Activated T-helper 2 cell treated with anti-CD3 and anti-CD28 coated beads, Interferon-gamma antibody, Interleukin-2, Interleukin-4, amounts not matched to agents 10 μg/mL and 5 μg/mL and 100 μg/mL, durations not matched to agents 14 hours and 24 hours and 36 hours (primary cell): ENCODE data around the gene TPRX1. TPM values are rescaled to one million over a fixed set of nuclear protein-coding genes. Genes with fewer than 3 reads are reported as not detected.
"Not testable (repeated sequence)": the region's sequence is repeated elsewhere in the genome, so short reads cannot be mapped to it uniquely, and the experiment has no call there.

Experiments used
- DNase-seq: peaks from one replicate; pipeline ENCODE4 v3.0.0; 2021; ENCODE audit warnings: low spot score
- H3K27ac Mint-ChIP-seq: one replicate; pipeline ENCODE4 v1.8.0; 2021; ENCODE audit warnings: mixed read lengths
- H3K27me3 Mint-ChIP-seq: one replicate; pipeline ENCODE4 v1.8.0; 2021; ENCODE audit warnings: low read depth, mixed read lengths
- H3K36me3 Mint-ChIP-seq: one replicate; pipeline ENCODE4 v1.8.0; 2021; ENCODE audit warnings: low read depth, mixed read lengths
- H3K4me1 Mint-ChIP-seq: one replicate; pipeline ENCODE4 v1.8.0; 2021; ENCODE audit warnings: low read depth, mixed read lengths
- H3K4me3 Mint-ChIP-seq: one replicate; pipeline ENCODE4 v1.8.0; 2021; ENCODE audit warnings: low read depth, mild to moderate bottlenecking, moderate library complexity, mixed read lengths
- H3K9me3 Mint-ChIP-seq: one replicate; pipeline ENCODE4 v1.8.0; 2021; ENCODE audit warnings: mixed read lengths
- intact Hi-C: fragments of 100-400 bp; cut with micrococcal nuclease; formaldehyde crosslinking; loops from one replicate; pipeline ENCODE4 v1.15.1; 2023
- total RNA-seq: library from RNA; stranded (reverse); gene quantifications from 2 replicates; pipeline ENCODE4 v1.2.3, GENCODE V29; 2022

The TPRX1 gene
- total RNA-seq = not detected in 2 replicates

GRCh38 chr19:47804451-47804850 is at the start of gene TPRX1:
Gene TPRX1 (minus strand): TSS chr19:47804551. CDS start chr19:47804539, 12 bp downstream.
- H3K4me1 Mint-ChIP-seq, H3K9me3 Mint-ChIP-seq, H3K27me3 Mint-ChIP-seq, intact Hi-C loops, H3K4me3 Mint-ChIP-seq, H3K36me3 Mint-ChIP-seq, H3K27ac Mint-ChIP-seq, DNase-seq: not testable (repeated sequence)

GRCh38 chr19:47853003-47853402 is 48.7 kb upstream of the TPRX1 start:
- H3K36me3 Mint-ChIP-seq = no peaks in the 10 kb centered on the region
- no peak overlapping the region for H3K27ac Mint-ChIP-seq
- intact Hi-C loops = no loop called here
- no peaks in the 10 kb centered on the region for H3K9me3 Mint-ChIP-seq
- DNase-seq = no peak
- peaks cover 5% of the 10 kb centered on the region for H3K4me1 Mint-ChIP-seq
- peaks cover 28% of the 10 kb centered on the region for H3K27me3 Mint-ChIP-seq
- H3K4me3 Mint-ChIP-seq = no peak overlapping the region

GRCh38 chr19:47848823-47849473 is 44.6 kb upstream of the TPRX1 start:
- H3K4me3 Mint-ChIP-seq = no peak overlapping the region
- H3K27ac Mint-ChIP-seq = no peak overlapping the region
- H3K4me1 Mint-ChIP-seq = peaks cover 2% of the 10 kb centered on the region
- peaks cover 26% of the 10 kb centered on the region for H3K27me3 Mint-ChIP-seq
- peak; percentile 10 for DNase-seq
- H3K36me3 Mint-ChIP-seq = no peaks in the 10 kb centered on the region
- intact Hi-C loops = no loop called here
- no peaks in the 10 kb centered on the region for H3K9me3 Mint-ChIP-seq

- H3K27ac Mint-ChIP-seq = no peak overlapping the region
- peaks cover 24% of the 10 kb centered on the region for H3K27me3 Mint-ChIP-seq
- DNase-seq = no peak
- intact Hi-C loops = no loop called here
- H3K4me1 Mint-ChIP-seq = peaks cover 2% of the 10 kb centered on the region
- no peak overlapping the region for H3K4me3 Mint-ChIP-seq
- no peaks in the 10 kb centered on the region for H3K9me3 Mint-ChIP-seq
- no peaks in the 10 kb centered on the region for H3K36me3 Mint-ChIP-seq
Measured at GRCh38 chr19:47848425-47848822, 44.1 kb upstream of the TPRX1 start.

- Mint-ChIP-seq H3K9me3 (no peaks in the 10 kb centered on the region), H3K36me3 (no peaks in the 10 kb centered on the region), H3K4me3 (no peak overlapping the region), H3K4me1 (no peaks in the 10 kb centered on the region), H3K27ac (no peak overlapping the region), H3K27me3 (no peaks in the 10 kb centered on the region)
- intact Hi-C loops = no loop called here
- no peak for DNase-seq
Measured at GRCh38 chr19:47842941-47843340, 38.6 kb upstream of the TPRX1 start.

- no peaks in the 10 kb centered on the region for H3K9me3 Mint-ChIP-seq
- H3K27me3 Mint-ChIP-seq = no peaks in the 10 kb centered on the region
- no peaks in the 10 kb centered on the region for H3K36me3 Mint-ChIP-seq
- intact Hi-C loops = no loop called here
- H3K27ac Mint-ChIP-seq = no peak overlapping the region
- DNase-seq = no peak
- H3K4me3 Mint-ChIP-seq = no peak overlapping the region
- H3K4me1 Mint-ChIP-seq = no peaks in the 10 kb centered on the region
Measured at GRCh38 chr19:47839913-47840312, 35.6 kb upstream of the TPRX1 start.

- Mint-ChIP-seq H3K4me1 (no peaks in the 10 kb centered on the region), H3K27me3 (no peaks in the 10 kb centered on the region), H3K36me3 (no peaks in the 10 kb centered on the region), H3K9me3 (no peaks in the 10 kb centered on the region), H3K27ac (no peak overlapping the region), H3K4me3 (no peak overlapping the region)
- no peak for DNase-seq
- intact Hi-C loops = no loop called here
Measured at GRCh38 chr19:47839411-47839810, 35.1 kb upstream of the TPRX1 start.

GRCh38 chr19:47836038-47836437 is 31.7 kb upstream of the TPRX1 start:
- Mint-ChIP-seq H3K4me3 (no peak overlapping the region), H3K9me3 (no peaks in the 10 kb centered on the region)

GRCh38 chr19:47832723-47833122 is 28.4 kb upstream of the TPRX1 start:
- Mint-ChIP-seq H3K9me3 (no peaks in the 10 kb centered on the region), H3K27me3 (no peaks in the 10 kb centered on the region), H3K4me3 (no peak overlapping the region), H3K4me1 (no peaks in the 10 kb centered on the region), H3K36me3 (no peaks in the 10 kb centered on the region), H3K27ac (no peak overlapping the region)
- DNase-seq = no peak
- intact Hi-C loops = no loop called here

More at GRCh38 chr19:47836038-47836437, 31.7 kb upstream of the TPRX1 start:
- Mint-ChIP-seq H3K4me1 (no peaks in the 10 kb centered on the region), H3K27ac (no peak overlapping the region), H3K27me3 (no peaks in the 10 kb centered on the region), H3K36me3 (no peaks in the 10 kb centered on the region)
- DNase-seq = no peak
- intact Hi-C loops = no loop called here

- H3K27me3 Mint-ChIP-seq = peaks cover 2% of the 10 kb centered on the region
- H3K4me1 Mint-ChIP-seq = no peaks in the 10 kb centered on the region
- H3K4me3 Mint-ChIP-seq = no peak overlapping the region
- no peak for DNase-seq
- H3K36me3 Mint-ChIP-seq = no peaks in the 10 kb centered on the region
- no peak overlapping the region for H3K27ac Mint-ChIP-seq
- intact Hi-C loops = no loop called here
- H3K9me3 Mint-ChIP-seq = no peaks in the 10 kb centered on the region
Measured at GRCh38 chr19:47826800-47827199, 22.4 kb upstream of the TPRX1 start.

GRCh38 chr19:47824396-47824795 is 20.0 kb upstream of the TPRX1 start:
- intact Hi-C loops = no loop called here
- Mint-ChIP-seq H3K36me3 (no peaks in the 10 kb centered on the region), H3K9me3 (no peaks in the 10 kb centered on the region), H3K4me1 (no peaks in the 10 kb centered on the region), H3K4me3 (no peak overlapping the region), H3K27ac (no peak overlapping the region), H3K27me3 (peaks cover 13% of the 10 kb centered on the region)
- no peak for DNase-seq

GRCh38 chr19:47821460-47822020 is 17.2 kb upstream of the TPRX1 start, which contains the start of gene CRX:
Gene CRX (plus strand): TSS chr19:47821937. CDS start chr19:47834444, 12,507 bp downstream.
- peaks cover 17% of the 10 kb centered on the region for H3K27me3 Mint-ChIP-seq
- H3K27ac Mint-ChIP-seq = no peak within 1 kb of the TSS

GRCh38 chr19:47820410-47820809 is 16.1 kb upstream of the TPRX1 start:
- H3K9me3 Mint-ChIP-seq = no peaks in the 10 kb centered on the region
- no peak overlapping the region for H3K27ac Mint-ChIP-seq
- no peak for DNase-seq
- intact Hi-C loops = no loop called here
- no peaks in the 10 kb centered on the region for H3K4me1 Mint-ChIP-seq
- peaks cover 17% of the 10 kb centered on the region for H3K27me3 Mint-ChIP-seq
- no peak overlapping the region for H3K4me3 Mint-ChIP-seq
- H3K36me3 Mint-ChIP-seq = no peaks in the 10 kb centered on the region

More at GRCh38 chr19:47821460-47822020, 17.2 kb upstream of the TPRX1 start, which contains the start of gene CRX:
- Mint-ChIP-seq H3K4me3 (no peak within 1 kb of the TSS), H3K36me3 (no peaks in the 10 kb centered on the region), H3K4me1 (no peaks in the 10 kb centered on the region), H3K9me3 (no peaks in the 10 kb centered on the region)
- DNase-seq = no peak
- intact Hi-C loops = no loop called here
